Measurements from ENCODE around the gene ELOVL6. TPM values are rescaled to one million over a fixed set of nuclear protein-coding genes. Genes with fewer than 3 reads are reported as not detected.

Gene ELOVL6
- total and polyA plus RNA-seq, 9 of the 15 experiments (the other 6 are each of a cell fraction or from before 2014, with no cell fraction given) = 18.3 to 82.6 (median 46.0) TPM

DNA sequence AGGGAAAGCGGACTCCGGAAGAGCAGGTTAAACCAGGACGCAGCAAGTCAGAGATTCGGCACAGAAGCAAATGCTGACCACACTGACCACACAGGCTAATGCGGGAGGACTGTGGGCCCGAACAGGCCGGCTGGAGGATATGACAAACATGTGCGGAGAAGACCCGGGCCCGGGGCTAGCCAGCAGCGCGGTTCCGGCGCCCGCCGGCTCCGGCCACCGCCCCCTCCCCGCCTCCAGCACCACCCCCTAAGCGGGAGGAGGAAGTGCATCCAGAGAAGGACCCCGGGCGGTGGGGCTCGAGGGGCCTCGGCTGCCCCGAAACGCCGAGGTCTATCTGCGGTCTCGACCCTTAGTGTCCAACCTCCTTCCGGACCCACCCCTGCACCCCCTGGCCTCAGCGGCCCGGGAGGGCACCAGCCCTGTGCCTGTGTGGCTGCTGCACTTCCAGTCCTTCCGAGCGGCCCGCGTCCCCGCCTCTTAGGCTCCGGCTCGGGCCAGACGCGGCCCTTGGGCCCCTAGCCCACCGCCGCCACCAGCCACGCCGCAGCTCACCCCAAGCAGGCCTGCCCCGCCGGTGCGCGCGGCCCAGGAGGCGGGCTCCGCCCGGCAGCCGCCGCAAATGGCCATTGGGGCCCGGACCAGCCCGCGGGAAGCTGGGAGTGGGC lies 2.1 kb downstream of the ELOVL6 start (continued):
- TF ChIP-seq ZBTB43 (CRISPR knock-in tag; IDR thresholded peaks at IDR 0.05) (no peak), NR2C2 (CRISPR knock-in tag; IDR thresholded peaks at IDR 0.05) (no peak), NR2C2 (tag; IDR thresholded peaks at IDR 0.05) (peak; percentile 27; the same call in 1 of the 2 replicates), SMAD2 (IDR thresholded peaks at IDR 0.05; ENCODE audit: low read depth, low read length) (no peak), ARID3A (IDR thresholded peaks at IDR 0.05; ENCODE audit: borderline replicate concordance, low read depth, low read length) (no peak), HES1 (IDR thresholded peaks at IDR 0.05; ENCODE audit: low read depth) (no peak), TCF3 (CRISPR knock-in tag; IDR thresholded peaks at IDR 0.05) (no peak), HOXB6 (CRISPR knock-in tag; IDR thresholded peaks at IDR 0.05; ENCODE audit: borderline replicate concordance) (no peak), GTF2A2 (tag; IDR thresholded peaks at IDR 0.05) (no peak), ELF1 (tag; IDR thresholded peaks at IDR 0.05) (peak; percentile 2; the same call in 1 of the 2 replicates), ZNF224 (CRISPR knock-in tag; IDR thresholded peaks at IDR 0.05) (no peak), EZH2 (IDR thresholded peaks at IDR 0.05; ENCODE audit: borderline replicate concordance, low read depth, low read length) (no peak), SNIP1 (IDR thresholded peaks at IDR 0.05; ENCODE audit: low read depth) (no peak), PPARD (CRISPR knock-in tag; IDR thresholded peaks at IDR 0.05) (no peak), CTCF (IDR thresholded peaks at IDR 0.05 in 2 of 3, conservative IDR thresholded peaks at IDR 0.05 in 1 of 3; ENCODE audit: insufficient read depth in 2 of 3, low read depth in 1 of 3, low read length in 3 of 3) (no peak)
- TF ChIP-seq, protein P1, sequence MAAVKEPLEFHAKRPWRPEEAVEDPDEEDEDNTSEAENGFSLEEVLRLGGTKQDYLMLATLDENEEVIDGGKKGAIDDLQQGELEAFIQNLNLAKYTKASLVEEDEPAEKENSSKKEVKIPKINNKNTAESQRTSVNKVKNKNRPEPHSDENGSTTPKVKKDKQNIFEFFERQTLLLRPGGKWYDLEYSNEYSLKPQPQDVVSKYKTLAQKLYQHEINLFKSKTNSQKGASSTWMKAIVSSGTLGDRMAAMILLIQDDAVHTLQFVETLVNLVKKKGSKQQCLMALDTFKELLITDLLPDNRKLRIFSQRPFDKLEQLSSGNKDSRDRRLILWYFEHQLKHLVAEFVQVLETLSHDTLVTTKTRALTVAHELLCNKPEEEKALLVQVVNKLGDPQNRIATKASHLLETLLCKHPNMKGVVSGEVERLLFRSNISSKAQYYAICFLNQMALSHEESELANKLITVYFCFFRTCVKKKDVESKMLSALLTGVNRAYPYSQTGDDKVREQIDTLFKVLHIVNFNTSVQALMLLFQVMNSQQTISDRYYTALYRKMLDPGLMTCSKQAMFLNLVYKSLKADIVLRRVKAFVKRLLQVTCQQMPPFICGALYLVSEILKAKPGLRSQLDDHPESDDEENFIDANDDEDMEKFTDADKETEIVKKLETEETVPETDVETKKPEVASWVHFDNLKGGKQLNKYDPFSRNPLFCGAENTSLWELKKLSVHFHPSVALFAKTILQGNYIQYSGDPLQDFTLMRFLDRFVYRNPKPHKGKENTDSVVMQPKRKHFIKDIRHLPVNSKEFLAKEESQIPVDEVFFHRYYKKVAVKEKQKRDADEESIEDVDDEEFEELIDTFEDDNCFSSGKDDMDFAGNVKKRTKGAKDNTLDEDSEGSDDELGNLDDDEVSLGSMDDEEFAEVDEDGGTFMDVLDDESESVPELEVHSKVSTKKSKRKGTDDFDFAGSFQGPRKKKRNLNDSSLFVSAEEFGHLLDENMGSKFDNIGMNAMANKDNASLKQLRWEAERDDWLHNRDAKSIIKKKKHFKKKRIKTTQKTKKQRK (IDR thresholded peaks at IDR 0.05; ENCODE audit: borderline replicate concordance, low read depth, low read length) = no peak
- TF ChIP-seq, protein P2, sequence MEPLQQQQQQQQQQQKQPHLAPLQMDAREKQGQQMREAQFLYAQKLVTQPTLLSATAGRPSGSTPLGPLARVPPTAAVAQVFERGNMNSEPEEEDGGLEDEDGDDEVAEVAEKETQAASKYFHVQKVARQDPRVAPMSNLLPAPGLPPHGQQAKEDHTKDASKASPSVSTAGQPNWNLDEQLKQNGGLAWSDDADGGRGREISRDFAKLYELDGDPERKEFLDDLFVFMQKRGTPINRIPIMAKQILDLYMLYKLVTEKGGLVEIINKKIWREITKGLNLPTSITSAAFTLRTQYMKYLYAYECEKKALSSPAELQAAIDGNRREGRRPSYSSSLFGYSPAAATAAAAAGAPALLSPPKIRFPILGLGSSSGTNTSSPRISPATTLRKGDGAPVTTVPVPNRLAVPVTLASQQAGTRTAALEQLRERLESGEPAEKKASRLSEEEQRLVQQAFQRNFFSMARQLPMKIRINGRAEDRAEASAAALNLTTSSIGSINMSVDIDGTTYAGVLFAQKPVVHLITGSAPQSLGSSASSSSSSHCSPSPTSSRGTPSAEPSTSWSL (CRISPR knock-in tag; IDR thresholded peaks at IDR 0.05; ENCODE audit: borderline replicate concordance) = no peak
